ENCODE measurements around the gene STX3.
"Not testable (repeated sequence)": the region's sequence is repeated elsewhere in the genome, so short reads cannot be mapped to it uniquely, and the experiment has no call there.

The STX3 gene

DNA sequence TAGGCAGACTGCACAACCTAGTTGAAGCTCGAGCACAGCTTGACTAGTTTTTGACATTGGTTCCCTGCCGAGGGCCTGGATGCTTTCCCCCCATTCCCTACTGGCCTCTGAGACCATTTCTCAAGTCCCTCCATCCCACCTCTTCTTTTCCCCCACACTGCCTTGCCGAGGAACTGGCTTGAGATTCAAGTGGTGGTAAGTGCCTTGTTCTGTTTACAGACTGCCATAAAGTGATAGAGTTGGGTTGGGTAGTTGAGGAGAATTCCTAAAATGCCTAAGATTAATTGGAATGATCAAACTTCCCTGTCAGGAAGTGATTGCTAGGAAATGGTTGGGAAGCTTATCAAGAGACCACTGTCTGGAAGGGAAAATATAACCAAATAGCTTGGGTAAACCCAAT lies 39.2 kb downstream of the STX3 start:
- DNase-seq: no peak

DNA sequence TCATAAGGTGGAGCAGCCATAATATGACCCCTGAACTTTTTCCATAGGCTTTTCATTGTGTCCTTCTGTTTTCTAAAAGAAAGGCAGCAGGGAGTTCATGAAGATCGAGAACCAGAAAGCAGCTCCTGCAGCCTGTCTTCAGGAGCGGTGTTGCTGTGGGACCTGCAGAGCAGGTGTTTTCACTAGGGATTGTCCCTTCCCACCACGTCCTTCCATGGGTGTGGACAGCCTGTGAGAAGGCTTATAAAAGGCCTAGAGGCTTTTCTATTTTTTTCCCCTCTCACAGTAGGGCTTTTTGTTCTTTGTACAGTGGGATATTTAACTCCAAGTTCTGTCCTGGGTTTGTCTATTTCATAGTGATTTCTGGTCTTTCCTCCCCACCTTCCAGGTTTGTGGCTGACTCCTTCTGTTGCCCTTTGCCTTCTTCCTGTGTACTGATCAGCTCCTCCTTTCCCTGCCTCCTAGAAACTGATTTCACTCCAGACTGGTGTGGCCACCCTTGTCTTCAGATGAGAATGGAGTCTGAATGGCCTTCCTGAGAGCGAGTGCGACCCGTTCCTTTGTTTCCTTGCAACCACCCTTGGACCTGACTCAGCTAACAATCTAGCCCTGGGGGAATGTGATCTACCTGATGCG lies 45.3 kb downstream of the STX3 start:
- DNase-seq: no peak

- DNase-seq: no peak
Observed at GRCh38 chr11:59801160-59801706, 46.1 kb downstream of the STX3 start.

GRCh38 chr11:59801981-59802638 lies 46.9 kb downstream of the STX3 start:
- DNase-seq: no peak

- DNase-seq: peak; percentile 67
Observed at GRCh38 chr11:59802639-59803176, 47.5 kb downstream of the STX3 start.

- no peak for DNase-seq
Observed at GRCh38 chr11:59804061-59804460, 48.9 kb downstream of the STX3 start.

DNA sequence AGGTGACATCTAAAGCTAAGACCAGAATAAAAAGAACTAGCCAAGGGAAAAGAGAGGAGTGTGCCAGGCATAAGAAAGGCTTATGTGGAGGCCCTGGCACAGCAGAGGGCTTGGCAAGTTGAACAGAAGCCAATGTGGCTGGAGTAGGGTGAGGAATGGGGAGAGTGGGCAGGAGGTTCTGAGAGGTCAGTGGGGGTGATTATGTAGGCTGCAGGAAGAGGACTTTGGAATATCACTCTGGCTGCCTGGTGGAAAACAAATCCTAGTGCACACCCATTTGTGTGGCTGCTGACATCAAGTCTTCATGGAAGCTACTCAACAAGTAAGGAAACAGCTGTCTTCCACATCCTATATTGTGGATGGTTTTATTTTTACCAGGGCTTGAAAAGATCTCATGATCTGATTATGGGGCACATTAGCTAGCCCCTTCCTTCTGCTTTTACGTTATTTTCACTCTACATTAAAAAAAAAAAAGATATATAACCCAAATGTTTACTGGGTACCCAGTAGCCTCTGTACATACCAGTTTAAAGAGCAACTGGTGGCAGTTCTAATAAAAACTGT lies 52.0 kb downstream of the STX3 start:
- DNase-seq: no peak

DNA sequence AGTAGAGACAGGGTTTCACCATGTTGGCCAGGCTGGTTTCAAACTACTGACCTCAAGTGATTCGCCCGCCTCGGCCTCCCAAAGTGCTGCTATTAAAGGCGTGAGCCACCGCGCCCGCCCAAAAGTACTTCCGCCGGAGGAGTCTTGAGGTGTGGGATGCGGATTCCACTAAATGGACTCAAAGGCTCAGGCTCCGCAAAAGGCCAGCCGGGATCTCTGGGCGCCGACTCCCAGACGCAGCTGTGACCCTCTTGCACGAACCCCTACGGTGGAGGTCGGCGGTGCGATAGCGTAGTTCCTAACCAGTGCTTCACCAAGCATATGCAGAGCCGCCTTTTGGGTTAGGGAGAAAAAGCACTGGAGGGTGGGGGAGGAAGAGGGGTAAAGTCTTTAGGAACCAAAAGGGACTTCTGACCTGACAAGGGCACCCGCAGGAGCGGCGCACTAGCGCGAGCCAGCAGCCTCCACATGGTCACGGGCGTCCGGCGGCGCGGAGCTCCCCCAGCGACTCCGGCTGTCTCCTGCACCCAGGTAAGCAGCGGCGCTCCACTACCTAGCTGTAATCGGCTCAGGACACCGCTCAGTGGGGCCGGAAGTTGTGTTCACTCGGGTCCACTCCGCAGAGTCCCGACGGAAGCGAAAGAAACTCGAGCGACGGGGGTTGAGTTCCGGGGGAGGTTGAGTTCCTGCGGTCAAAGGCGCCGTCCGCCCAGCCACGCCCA lies 55.2 kb downstream of the STX3 start, which contains the start of gene MRPL16:
Gene MRPL16, minus strand, starts transcription at position 590 of the 722 bp plus-strand sequence. Its CDS starts 120 bp downstream, at position 470.
- DNase-seq: peak; percentile 91

DNA sequence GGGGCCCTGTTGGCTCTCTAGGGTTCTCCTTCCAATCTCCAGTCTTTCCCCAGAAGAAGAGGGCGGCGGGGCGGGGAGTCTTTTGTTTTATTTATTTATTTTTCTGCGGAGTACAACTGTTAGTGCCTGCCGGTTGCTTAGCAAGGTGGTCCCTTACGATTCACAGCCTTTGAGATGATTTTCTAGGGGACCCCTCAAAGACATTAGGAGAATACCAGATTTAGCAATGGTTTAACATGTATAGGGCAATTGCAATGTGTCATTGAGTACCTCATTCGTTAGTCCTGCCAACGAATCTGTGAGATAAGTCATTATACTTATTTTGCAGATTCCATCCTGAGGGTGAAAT lies 55.7 kb downstream of the STX3 start:
- DNase-seq: no peak

- no peak for DNase-seq
Observed at GRCh38 chr11:59812220-59812619, 57.0 kb downstream of the STX3 start.

- no peak for DNase-seq
Observed at GRCh38 chr11:59813364-59813763, 58.2 kb downstream of the STX3 start.

DNA sequence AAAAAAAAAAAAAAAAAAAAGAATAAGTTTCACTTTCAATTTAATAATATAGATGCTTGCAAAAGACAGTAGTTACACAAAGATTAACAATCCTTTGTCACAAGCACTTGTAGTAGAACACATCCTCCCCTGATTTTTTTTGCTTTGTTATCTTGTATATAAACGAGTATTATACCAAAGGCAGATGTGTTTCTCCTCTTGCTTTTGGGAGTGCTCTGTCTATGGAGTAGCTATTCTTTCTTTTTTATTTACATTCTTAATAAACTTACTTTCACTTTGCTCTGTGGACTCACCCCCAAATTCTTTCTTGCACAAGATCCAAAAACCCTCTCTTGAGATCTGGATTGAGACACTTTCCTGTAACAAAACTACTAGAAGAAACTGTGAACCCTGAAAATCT lies 58.8 kb downstream of the STX3 start:
- no peak for DNase-seq

DNA sequence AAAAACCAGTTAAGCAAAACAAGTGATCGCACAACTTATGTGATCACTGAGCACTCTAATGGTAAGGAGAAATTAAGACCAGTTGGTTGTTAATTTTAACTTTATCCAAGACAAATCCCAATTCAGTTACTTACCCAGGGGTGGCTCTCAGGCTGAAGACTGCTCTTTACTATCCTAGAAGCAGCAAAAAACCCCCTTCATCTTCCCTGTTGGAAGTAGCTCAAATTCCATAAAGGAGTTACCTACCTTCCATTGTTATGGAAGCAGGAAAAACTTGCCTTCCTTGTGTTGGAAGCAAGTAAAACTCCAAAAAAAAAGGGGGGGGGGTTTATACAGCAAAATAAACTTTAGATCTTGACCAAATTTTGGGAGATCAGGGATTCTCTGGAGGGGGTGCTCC lies 60.6 kb downstream of the STX3 start:
- DNase-seq: no peak

GRCh38 chr11:59816434-59816833 lies 61.3 kb downstream of the STX3 start:
- not testable (repeated sequence) for DNase-seq

DNA sequence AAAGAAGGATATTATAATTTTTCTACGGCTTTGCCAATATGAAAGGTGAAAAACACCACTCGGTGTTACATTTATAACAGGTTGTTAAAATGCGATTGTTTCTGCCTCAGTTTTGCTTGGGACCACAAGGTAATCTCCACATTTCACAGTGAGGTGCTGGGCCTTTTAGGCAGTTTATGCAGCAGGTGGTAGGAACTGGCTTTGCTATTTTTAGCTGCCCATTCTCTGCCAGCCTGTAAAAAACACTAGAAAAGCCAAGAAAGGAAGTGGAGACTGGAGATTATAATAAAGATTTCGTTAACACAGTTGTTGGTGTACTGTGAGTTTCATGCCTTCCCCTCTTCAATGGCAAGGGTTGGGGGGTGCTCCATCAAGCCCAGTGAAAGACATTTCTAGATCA lies 63.4 kb downstream of the STX3 start:
- DNase-seq: no peak

DNA sequence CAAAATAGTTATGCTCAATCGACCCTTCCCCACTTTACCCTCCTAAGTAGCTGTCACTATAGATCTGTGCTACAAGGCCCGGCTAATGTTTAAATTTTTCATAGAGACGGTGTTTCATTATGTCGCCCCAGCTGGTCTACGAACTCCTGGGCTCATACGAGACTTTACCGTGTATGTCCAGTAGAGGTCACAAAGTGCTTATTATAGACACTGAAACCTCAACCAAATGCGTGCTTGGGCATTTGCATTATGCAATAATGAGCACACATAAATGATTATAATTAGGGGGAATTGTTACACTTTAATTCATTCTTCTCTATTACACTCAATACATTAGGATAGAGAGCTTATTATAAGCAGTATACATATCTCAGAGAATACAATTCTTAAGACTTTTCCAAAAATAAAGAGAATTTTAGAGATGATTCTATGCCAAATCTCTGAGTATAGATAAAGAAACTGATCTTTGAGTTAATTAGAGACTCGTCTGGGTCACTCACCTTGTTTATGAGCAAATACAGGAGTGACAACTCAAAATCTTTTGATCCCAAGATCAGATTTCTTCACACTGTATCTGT lies 67.9 kb downstream of the STX3 start:
- peak; percentile 41 for DNase-seq

GRCh38 chr11:59829358-59829757 lies 74.2 kb downstream of the STX3 start:
- DNase-seq: no peak

- DNase-seq: no peak
Observed at GRCh38 chr11:59833602-59834001, 78.4 kb downstream of the STX3 start.

DNA sequence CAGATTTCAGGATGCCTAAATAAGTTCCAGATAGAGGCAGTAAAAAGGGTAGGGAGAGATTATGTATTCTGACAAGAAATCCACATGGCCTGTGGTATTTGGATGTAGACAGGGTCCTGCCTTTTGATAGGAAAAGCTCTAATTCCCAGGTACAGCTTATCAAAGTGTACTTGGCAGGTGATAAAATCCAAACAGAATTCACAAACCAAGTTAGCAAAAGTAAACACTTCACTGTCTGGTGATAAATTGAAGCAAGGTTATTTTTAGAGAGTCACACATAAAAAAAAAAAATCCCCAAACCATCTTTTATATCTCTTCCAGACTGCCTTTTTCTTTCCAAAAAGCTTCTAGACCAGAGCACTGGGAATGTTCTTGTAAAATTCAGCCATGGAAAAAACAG lies 84.4 kb downstream of the STX3 start:
- no peak for DNase-seq

DNA sequence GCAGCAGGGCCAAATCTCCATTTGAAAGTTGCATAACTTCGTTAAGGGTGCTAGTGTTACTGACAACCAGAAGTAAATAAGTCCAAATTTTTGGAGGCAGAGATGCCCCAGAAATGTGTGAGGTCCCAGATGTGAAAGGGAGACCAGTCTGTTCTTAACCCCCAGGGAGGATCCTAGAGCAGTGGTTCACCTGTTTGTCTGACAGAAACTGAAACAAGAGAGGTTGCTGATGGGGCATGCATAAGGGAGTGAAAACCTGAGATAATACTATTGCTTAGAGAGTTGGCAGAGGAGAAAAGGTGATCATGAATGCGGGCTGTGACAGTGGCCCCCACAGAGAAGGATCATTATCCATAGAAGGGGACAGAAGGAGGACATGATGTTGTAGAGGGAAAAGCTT lies 86.3 kb downstream of the STX3 start:
- no peak for DNase-seq

GRCh38 chr11:59842316-59842715 lies 87.1 kb downstream of the STX3 start:
- DNase-seq: no peak

DNA sequence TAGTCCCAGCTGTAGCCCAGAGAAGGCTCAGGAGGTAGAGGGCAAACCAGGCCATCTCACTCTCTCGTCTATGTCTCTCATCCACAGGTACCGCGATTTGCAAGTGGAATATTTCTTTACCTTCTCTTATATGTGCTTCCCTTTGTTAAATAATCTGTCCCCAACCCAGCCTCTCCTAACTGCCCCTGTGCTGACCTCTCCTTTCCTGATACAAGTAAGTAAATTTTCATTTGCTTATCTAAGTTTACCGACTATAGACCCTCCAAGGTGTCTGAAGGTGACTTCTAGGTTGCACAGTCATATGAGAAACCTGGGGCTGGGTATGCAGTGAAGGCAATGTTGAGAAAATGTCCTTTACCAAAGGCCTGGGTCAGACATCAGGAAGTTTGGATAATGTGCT lies 90.2 kb downstream of the STX3 start, which contains the start of gene CBLIF:
Gene CBLIF, minus strand, starts transcription at position 101 of the 400 bp plus-strand sequence. Its CDS starts 46 bp downstream, at position 55.
- no peak for DNase-seq

DNA sequence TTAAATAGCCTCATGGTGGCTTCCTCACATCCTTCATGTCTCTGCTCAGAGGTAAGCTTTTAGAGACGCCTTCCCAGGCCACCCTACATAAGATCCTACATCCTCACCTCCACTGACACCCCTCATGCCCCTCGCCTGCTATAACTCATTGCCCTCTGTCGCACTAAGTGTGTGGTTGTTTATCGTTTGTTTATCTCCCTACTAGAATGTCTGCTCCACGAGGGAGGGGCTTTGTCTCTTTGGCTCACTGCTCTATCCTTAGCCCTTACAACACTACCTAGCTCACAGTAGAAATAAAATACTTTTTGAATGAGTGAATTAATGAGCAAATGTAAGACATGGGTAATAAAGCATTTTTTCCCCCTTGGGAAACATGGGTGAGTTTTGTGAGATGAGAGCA lies 91.4 kb downstream of the STX3 start:
- DNase-seq: no peak
